Kidney epithelial cell (primary cell): ENCODE measurements around the gene SPTSSA. TPM values are rescaled to one million over a fixed set of nuclear protein-coding genes. Genes with fewer than 3 reads are reported as not detected.
"Not testable (repeated sequence)": the region's sequence is repeated elsewhere in the genome, so short reads cannot be mapped to it uniquely, and the experiment has no call there.

ENCODE experiments used
- DNase-seq: peaks from one replicate; pipeline ENCODE4 v3.0.0-alpha.2; 2010; ENCODE audit warnings: low read depth
- H3K27me3 ChIP-seq: 2 replicates; pipeline ENCODE4 v1.6.0; 2011; ENCODE audit warnings: low read length; ENCODE audit not compliant: control insufficient read depth, insufficient read depth
- H3K36me3 ChIP-seq: 2 replicates; pipeline ENCODE4 v1.5.1; 2011; ENCODE audit warnings: low read length; ENCODE audit not compliant: control insufficient read depth, insufficient read depth
- H3K4me3 ChIP-seq: 2 replicates; pipeline ENCODE4 v1.5.1; 2011; ENCODE audit warnings: low read depth, mild to moderate bottlenecking, control low read depth, low read length
- total RNA-seq: library from RNA; depleted of rRNA; stranded (reverse); fragments of >200 nt; gene quantifications from 2 replicates; pipeline ENCODE4 v1.2.3, GENCODE V29; 2015
- TF ChIP-seq, protein P1 (sequence below): IDR thresholded peaks from 2 replicates; pipeline ENCODE4 v1.5.1; 2011; ENCODE audit warnings: mild to moderate bottlenecking, moderate library complexity, low read length, control low read depth, inconsistent platforms; ENCODE audit not compliant: insufficient read depth, poor library complexity, severe bottlenecking

The SPTSSA gene
- total RNA-seq, 1 donor from 2014 or later, result 13.0 TPM

DNA sequence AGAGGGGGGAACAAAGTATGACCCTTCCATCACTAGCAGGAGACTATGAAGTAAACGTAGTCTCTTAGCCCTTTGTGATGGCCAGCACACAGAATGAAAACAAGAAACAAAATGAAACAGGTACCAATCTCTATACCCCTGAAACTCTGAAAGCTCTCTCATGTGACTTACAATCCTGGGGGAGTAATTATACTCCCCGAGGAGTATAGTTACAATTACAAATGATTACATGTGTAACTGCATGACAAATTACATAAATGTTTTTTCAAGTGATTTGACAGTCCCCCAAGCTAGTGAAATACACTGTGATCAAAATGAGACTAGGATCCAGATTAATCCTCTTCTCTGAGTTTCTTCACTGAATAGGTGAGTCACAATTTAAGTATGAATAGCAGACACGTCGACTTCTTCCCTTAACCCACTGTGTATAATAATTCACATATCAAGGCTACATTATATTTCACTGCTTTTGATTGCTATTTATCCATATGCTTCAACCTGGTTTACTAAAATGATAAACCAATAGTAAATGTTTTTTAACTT, 74.0 kb downstream of the SPTSSA start:
- H3K36me3 ChIP-seq, result no peaks in the 10 kb centered on the region
- no peaks in the 10 kb centered on the region for H3K27me3 ChIP-seq
- H3K4me3 ChIP-seq, result no peak overlapping the region
- no peak for DNase-seq
- TF ChIP-seq, protein P1, sequence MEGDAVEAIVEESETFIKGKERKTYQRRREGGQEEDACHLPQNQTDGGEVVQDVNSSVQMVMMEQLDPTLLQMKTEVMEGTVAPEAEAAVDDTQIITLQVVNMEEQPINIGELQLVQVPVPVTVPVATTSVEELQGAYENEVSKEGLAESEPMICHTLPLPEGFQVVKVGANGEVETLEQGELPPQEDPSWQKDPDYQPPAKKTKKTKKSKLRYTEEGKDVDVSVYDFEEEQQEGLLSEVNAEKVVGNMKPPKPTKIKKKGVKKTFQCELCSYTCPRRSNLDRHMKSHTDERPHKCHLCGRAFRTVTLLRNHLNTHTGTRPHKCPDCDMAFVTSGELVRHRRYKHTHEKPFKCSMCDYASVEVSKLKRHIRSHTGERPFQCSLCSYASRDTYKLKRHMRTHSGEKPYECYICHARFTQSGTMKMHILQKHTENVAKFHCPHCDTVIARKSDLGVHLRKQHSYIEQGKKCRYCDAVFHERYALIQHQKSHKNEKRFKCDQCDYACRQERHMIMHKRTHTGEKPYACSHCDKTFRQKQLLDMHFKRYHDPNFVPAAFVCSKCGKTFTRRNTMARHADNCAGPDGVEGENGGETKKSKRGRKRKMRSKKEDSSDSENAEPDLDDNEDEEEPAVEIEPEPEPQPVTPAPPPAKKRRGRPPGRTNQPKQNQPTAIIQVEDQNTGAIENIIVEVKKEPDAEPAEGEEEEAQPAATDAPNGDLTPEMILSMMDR, result no peak

DNA sequence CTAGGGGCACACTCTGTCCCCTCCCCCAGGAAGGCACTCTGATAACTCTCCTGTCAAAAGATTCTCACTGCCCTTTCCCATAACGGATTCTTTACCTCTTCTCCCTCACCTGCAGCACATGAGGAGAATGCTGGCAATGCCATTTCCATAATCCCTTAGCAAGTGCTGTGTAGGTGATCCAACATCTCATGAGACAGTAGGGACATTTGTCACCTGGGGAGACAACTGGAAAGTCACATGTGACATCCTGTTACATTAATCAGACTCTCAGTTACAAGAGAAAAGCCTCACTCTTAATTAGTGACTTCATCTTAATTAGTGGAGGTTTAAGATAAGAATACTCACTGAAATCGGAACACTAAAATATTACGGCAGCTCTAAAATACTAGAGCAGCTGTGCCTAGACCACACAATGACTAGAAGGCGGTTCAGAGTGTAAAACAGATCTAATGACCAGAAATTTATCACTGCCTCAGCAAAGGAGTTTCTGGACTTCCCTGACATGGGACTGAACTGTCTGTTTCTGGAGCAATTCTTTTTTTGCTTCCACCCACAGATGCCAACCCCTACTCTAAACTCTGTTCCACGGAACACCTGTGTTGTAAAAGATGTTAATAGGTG, 75.1 kb downstream of the SPTSSA start:
- H3K36me3 ChIP-seq, result no peaks in the 10 kb centered on the region
- TF ChIP-seq, protein P1, result no peak
- no peaks in the 10 kb centered on the region for H3K27me3 ChIP-seq
- DNase-seq, result no peak
- H3K4me3 ChIP-seq, result no peak overlapping the region

DNA sequence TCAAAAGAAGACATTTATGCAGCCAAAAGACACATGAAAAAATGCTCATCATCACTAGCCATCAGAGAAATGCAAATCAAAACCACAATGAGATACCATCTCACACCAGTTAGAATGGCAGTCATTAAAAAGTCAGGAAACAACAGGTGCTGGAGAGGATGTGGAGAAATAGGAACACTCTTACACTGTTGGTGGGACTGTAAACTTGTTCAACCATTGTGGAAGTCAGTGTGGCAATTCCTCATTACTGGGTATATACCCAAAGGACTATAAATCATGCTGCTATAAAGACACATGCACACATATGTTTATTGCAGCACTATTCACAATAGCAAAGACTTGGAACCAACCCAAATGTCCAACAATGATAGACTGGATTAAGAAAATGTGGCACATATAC, 76.2 kb downstream of the SPTSSA start:
- not testable (repeated sequence) for H3K27me3 ChIP-seq, DNase-seq, H3K36me3 ChIP-seq, H3K4me3 ChIP-seq

DNA sequence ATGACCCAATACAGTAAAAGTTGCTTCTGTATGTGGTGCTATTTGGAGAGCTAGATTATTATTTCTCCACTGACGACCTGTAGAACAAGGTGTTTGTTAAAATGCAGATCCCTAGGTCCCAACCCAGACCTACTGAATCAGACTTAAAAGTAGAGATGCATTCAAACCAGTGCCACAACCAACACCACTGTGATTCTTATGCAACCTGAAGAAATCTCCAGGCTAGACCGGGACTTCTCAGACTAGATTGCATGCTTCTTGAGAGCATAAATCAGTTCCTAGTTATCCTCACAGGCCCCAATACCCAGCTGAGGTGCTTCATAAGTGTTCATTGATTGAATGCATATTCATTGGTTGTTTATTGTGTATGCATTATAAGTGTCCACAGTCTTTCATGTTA, 78.2 kb downstream of the SPTSSA start:
- TF ChIP-seq, protein P1, result no peak
- Histone ChIP-seq H3K36me3 (no peaks in the 10 kb centered on the region), H3K4me3 (no peak overlapping the region), H3K27me3 (no peaks in the 10 kb centered on the region)
- no peak for DNase-seq

Other genes starting within 250 kb of the SPTSSA start
- gene EAPP, start 77.5 kb upstream of the SPTSSA start, total RNA-seq, result 35.4 and 43.8 TPM in 2 replicates
- 185 and 267 TPM in 2 replicates for gene SNX6, start 167.9 kb upstream of the SPTSSA start, total RNA-seq